Thoracic aorta (tissue), 2 donors: Measurements from ENCODE around the gene SPACA4. TPM values are rescaled to one million over a fixed set of nuclear protein-coding genes. Genes with fewer than 3 reads are reported as not detected.

ENCODE experiments used
- ATAC-seq: fragments of 150-250 bp; one replicate; pipeline ENCODE4 v1.8.0; 2017; ENCODE audit warnings: low read depth; ENCODE audit not compliant: insufficient number of reproducible peaks, low FRiP score
- DNase-seq: peaks from one replicate; pipeline ENCODE4 v3.0.0-alpha.2; 2020; ENCODE audit warnings: low spot score
- H3K27ac ChIP-seq, 2 donors: fragments of 200-600 bp; sonication (generic); 1 replicate in 1 of 2; 2 replicates in 1 of 2; pipeline ENCODE4 v1.5.1; 2016; ENCODE audit warnings: mild to moderate bottlenecking in 2 of 2, moderate library complexity in 2 of 2
- H3K27me3 ChIP-seq: fragments of 200-600 bp; sonication (generic); replicated peaks from 2 replicates; pipeline ENCODE4 v1.6.0; 2016; ENCODE audit warnings: mild to moderate bottlenecking; ENCODE audit not compliant: insufficient read depth
- H3K36me3 ChIP-seq: fragments of 200-600 bp; sonication (generic); one replicate; pipeline ENCODE4 v1.5.1; 2016
- H3K4me1 ChIP-seq, 2 donors: fragments of 200-600 bp; sonication (generic); 1 replicate in 1 of 2; 2 replicates in 1 of 2; pipeline versions ENCODE4 v1.5.1 to v1.6.0; 2016; ENCODE audit warnings: low read depth in 2 of 2, mild to moderate bottlenecking in 1 of 2; ENCODE audit not compliant: control insufficient read depth in 1 of 2
- H3K4me3 ChIP-seq: fragments of 200-600 bp; sonication (generic); 2 replicates; pipeline ENCODE4 v1.5.1; 2016; ENCODE audit warnings: mild to moderate bottlenecking
- H3K9me3 ChIP-seq: fragments of 200-600 bp; sonication (generic); 2 replicates; pipeline ENCODE4 v1.5.1; 2016
- total RNA-seq, 2 donors: library from RNA; depleted of rRNA; stranded (reverse); fragments of >200 nt; gene quantifications; one replicate each; pipeline versions ENCODE4 v1.1.0 to v1.2.3, GENCODE V29; 2016
- TF ChIP-seq, protein P1 (sequence below): fragments of 200-600 bp; sonication (generic); IDR thresholded peaks from one replicate; pipeline ENCODE4 v1.5.1; 2019; ENCODE audit warnings: antibody characterized with exemption

The SPACA4 gene
- total RNA-seq, 2 donors from 2014 or later = not detected

DNA sequence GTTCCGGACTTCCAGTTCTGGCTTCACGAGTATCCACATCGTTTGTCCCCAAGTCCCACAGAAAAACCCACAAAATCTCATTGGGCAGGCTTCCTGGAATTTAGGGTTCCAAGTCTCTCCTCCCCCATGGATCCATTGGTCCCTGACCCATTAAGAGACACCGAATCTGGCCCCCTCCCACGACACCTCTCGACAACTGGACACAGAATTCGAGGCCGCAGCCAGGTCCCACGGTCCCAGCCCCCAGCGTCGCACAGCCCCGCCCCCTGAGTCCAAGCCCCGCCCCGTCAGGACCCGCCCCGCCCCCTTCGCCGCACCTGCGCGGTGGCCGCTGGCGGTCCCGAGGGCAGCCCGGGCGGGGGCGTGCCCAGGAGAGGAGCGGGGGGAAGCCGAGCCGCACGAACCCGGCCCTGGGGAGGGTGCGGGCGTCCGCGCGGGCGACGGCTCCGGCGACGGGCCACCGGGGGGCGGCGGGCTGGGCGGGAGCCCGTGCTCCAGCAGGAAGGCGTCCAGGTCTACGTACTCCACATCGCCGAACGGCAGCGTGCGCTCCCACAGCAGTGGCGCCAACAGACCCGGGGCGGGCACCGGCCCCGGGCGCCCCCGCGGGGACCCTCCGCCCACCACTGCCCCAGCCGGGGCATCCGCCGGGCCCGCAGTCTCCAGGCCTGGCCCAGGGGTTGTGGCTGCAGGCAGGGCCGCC lies 28.9 kb downstream of the SPACA4 start:
- H3K27ac ChIP-seq = peak overlapping the region; percentile 97 to 98
- H3K9me3 ChIP-seq = no peaks in the 10 kb centered on the region
- H3K4me1 ChIP-seq = peaks cover 37 to 66% of the 10 kb centered on the region in 2 donors
- H3K36me3 ChIP-seq = no peaks in the 10 kb centered on the region
- ATAC-seq (peak; percentile 5), DNase-seq (no peak)
- no peaks in the 10 kb centered on the region for H3K27me3 ChIP-seq
- peak overlapping the region; percentile 90 for H3K4me3 ChIP-seq
- TF ChIP-seq, protein P1, sequence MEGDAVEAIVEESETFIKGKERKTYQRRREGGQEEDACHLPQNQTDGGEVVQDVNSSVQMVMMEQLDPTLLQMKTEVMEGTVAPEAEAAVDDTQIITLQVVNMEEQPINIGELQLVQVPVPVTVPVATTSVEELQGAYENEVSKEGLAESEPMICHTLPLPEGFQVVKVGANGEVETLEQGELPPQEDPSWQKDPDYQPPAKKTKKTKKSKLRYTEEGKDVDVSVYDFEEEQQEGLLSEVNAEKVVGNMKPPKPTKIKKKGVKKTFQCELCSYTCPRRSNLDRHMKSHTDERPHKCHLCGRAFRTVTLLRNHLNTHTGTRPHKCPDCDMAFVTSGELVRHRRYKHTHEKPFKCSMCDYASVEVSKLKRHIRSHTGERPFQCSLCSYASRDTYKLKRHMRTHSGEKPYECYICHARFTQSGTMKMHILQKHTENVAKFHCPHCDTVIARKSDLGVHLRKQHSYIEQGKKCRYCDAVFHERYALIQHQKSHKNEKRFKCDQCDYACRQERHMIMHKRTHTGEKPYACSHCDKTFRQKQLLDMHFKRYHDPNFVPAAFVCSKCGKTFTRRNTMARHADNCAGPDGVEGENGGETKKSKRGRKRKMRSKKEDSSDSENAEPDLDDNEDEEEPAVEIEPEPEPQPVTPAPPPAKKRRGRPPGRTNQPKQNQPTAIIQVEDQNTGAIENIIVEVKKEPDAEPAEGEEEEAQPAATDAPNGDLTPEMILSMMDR = no peak

DNA sequence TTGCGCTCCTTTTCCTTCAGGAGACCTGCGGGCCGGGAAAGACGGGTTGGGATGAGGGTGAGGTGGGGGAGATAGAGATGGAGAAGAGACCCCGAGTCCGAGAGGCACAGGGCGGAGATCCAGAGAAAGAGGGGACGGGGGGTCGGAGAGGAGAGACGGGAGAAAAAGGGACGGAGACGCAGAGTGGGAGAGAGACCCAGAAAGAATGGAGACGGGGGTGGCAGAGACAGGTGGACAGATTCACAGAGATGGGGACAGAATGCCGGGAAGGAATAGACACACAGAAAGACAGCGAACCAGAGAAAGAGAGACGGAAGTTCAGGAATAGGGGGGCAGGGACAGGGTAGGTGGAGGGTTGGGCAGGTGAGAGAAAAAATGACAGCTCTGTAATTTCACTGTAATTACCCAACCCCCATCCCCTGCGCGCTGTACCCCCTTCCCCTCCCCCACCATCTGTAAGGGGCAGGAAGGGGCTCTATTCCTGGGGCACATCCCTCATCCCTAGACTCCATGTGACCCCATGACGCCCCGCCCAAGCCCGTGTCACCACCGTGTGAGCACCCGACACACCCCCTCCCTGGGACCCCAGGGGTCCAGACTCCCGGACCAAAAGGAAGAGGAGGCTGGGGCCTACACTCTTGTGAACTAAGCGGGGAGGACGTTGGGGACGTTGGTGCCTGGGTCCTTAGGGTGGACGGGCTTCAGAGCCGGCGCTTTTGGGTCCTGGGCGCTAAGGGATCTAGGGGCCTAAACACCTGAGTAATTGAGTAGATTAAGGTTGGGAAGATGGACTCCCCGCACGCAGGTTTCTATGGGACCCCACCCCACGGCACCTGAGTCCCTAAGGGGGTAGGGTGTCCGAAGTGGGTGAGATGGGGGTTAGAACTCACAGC lies 29.7 kb downstream of the SPACA4 start:
- no peaks in the 10 kb centered on the region for H3K9me3 ChIP-seq
- no peak for ATAC-seq
- no peaks in the 10 kb centered on the region for H3K36me3 ChIP-seq
- TF ChIP-seq, protein P1 = peak; percentile 9
- peak overlapping the region; percentile 97 to 98 for H3K27ac ChIP-seq
- H3K4me1 ChIP-seq = peaks cover 29 to 58% of the 10 kb centered on the region in 2 donors
- DNase-seq = no peak
- no peaks in the 10 kb centered on the region for H3K27me3 ChIP-seq
- peak overlapping the region; percentile 90 for H3K4me3 ChIP-seq

DNA sequence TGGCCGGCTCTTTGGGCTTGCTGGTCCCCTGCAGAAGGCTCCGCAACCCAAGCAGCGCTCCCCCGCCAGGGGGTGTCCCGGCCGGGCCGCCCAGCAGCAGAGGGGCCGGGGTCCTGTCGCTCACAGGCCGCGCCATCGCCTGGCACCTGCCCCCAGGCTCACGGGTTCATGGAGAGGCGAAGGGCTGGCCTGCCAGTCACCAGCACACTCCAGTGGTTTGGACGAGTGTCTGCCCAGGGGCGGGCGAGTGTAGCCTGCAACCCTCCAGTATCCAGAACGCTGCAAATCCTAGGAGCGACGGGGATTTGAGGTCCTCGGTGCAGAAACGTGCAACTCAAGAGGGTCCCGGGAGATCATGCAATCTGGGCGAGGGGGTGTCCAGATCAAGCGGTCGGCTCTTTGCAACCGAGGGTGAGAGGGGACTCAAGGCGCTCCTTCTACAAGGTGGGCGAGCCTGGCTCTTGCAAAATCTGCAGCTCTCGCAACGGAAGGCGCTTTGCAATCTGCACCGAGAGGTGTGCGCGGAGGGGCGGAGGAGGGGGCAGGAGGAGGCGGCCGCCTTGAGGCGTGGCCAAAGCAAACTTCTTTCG lies 30.4 kb downstream of the SPACA4 start, which contains the start of gene DBP:
Gene DBP, minus strand, starts transcription at position 521 of the 590 bp plus-strand sequence. Its CDS starts 385 bp downstream, at position 136.
- TF ChIP-seq, protein P1 = no peak
- Histone ChIP-seq H3K27ac (peak within 1 kb of the TSS; percentile 97 to 98), H3K9me3 (no peaks in the 10 kb centered on the region), H3K27me3 (no peaks in the 10 kb centered on the region), H3K36me3 (no peaks in the 10 kb centered on the region), H3K4me1 (peaks cover 26 to 50% of the 10 kb centered on the region in 2 donors), H3K4me3 (peak within 1 kb of the TSS; percentile 90)
- DNase-seq = no peak
- ATAC-seq = no peak

DNA sequence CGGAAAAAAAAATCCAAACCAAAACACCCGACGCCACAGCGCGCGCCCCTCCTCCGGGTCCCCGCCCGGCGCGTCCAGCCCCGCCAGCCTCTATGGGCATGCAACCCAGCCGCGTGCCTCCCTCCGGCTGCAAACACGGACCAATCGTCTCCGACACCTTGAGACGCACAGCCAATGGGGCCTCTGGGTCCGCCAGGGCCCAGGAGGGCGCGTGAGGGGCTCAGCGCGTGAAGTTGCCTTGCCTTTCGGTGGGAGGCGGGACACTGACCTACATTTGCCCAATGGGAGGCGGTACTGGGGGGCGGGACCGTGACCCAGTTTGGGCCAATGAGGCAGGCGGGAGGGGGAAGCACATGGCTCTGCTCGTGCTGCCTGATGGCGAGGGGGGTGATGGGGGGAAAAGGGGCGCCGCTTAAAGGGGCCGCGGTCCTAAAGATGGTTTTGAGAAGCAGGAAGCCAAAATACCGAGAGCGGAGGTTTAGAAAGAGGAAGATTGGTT lies 31.0 kb downstream of the SPACA4 start:
- ATAC-seq = peak; percentile 61

More for the DNA sequence above, 31.0 kb downstream of the SPACA4 start:
- peaks cover 26 to 45% of the 10 kb centered on the region in 2 donors for H3K4me1 ChIP-seq
- peak overlapping the region; percentile 90 for H3K4me3 ChIP-seq
- peak overlapping the region; percentile 97 to 98 for H3K27ac ChIP-seq
- H3K36me3 ChIP-seq = no peaks in the 10 kb centered on the region
- H3K27me3 ChIP-seq = no peaks in the 10 kb centered on the region
- H3K9me3 ChIP-seq = no peaks in the 10 kb centered on the region
- DNase-seq = peak; percentile 99
- TF ChIP-seq, protein P1 = no peak
